ENCODE data around the gene DSTYK. TPM values are rescaled to one million over a fixed set of nuclear protein-coding genes. Genes with fewer than 3 reads are reported as not detected.
"Not testable (repeated sequence)": the region's sequence is repeated elsewhere in the genome, so short reads cannot be mapped to it uniquely, and the experiment has no call there.

DSTYK gene
- total and polyA plus RNA-seq, 9 donors, result 8.8 to 20.0 (median 18.0) TPM

DNA sequence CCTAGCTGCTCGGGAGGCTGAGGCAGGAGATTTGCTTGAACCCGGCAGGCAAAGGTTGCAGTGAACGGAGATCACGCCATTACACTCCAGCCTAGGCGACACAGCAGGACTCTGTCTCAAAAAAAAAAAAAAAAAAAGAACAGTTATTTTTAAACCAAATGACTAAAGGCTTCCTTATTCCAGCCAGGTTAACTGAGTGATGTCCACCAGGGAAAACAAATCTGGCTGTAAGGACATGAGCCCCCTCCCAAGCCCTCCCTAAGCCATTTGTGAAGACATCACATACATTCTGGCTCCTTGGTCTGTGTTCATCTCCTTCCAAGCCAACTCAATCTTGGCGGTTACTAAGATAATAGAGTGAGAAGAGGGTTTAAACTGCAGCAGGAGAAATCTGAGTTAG lies 24.4 kb upstream of the DSTYK start:
- Histone ChIP-seq H3K4me3 (no peak overlapping the region), H3K4me1 (ENCODE audit: insufficient read depth) (peaks cover 18% of the 10 kb centered on the region), H3K36me3 (no peaks in the 10 kb centered on the region), H3K27ac (no peak overlapping the region), H3K9me3 (no peaks in the 10 kb centered on the region), H3K27me3 (no peaks in the 10 kb centered on the region)
- intact Hi-C loops (cut with DNase I), result no loop called here
- DNase-seq, result no peak
- 88 to 91% (median 91%) methylated on average over 6 of the region's 6 CpGs for WGBS, 3 donors
- TF ChIP-seq EP300 (IDR thresholded peaks at IDR 0.05) (no peak), POLR2A (IDR thresholded peaks at IDR 0.05) (no peak)
- TF ChIP-seq, protein P1, sequence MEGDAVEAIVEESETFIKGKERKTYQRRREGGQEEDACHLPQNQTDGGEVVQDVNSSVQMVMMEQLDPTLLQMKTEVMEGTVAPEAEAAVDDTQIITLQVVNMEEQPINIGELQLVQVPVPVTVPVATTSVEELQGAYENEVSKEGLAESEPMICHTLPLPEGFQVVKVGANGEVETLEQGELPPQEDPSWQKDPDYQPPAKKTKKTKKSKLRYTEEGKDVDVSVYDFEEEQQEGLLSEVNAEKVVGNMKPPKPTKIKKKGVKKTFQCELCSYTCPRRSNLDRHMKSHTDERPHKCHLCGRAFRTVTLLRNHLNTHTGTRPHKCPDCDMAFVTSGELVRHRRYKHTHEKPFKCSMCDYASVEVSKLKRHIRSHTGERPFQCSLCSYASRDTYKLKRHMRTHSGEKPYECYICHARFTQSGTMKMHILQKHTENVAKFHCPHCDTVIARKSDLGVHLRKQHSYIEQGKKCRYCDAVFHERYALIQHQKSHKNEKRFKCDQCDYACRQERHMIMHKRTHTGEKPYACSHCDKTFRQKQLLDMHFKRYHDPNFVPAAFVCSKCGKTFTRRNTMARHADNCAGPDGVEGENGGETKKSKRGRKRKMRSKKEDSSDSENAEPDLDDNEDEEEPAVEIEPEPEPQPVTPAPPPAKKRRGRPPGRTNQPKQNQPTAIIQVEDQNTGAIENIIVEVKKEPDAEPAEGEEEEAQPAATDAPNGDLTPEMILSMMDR (IDR thresholded peaks at IDR 0.05), result no peak

DNA sequence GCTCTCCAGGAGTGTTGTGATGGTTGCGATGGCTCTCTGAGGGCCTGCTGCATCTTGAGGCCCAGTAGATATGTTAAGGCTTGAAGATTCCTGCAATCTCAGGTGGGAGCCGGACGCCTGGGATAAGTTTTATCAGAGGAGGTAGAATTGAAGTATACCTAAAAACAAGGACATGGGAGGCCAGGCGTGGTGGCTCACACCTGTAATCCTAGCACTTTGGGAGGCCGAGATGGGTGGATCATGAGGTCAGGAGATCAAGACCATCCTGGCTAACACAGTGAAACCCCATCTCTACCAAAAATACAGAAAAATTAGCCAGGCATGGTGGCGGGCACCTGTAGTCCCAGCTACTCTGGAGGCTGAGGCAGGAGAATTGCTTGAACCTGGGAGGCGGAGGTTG lies 22.5 kb upstream of the DSTYK start:
- 95 to 98% (median 97%) methylated on average over 7 of the region's 7 CpGs for WGBS, 3 donors
- intact Hi-C loops (cut with DNase I); H3K4me3 ChIP-seq: not testable (repeated sequence)

DNA sequence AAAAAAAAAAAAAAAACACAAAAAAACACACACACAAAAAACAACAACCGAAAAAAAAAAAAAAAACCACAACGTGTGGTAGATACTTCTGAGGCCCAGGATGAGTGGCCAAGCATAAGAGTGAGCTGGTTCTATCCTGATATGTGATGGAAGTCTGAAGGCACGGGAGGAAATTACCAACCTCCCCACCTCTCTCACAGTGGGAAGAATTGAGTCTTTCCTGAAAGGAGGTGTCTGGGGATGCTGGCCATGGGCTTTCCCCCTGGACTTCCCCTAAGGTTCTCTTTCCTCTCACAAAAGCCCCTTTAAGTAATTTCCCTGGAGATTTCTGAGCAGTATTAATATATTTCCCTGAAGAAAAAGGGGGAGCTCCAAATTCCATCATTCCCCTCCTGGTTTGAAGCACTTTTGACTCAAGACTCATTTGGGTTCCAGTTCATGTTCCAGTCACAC lies 21.5 kb upstream of the DSTYK start:
- TF ChIP-seq, protein P1 (IDR thresholded peaks at IDR 0.05), result no peak
- TF ChIP-seq POLR2A (IDR thresholded peaks at IDR 0.05), result no peak
- TF ChIP-seq EP300 (IDR thresholded peaks at IDR 0.05), result no peak
- Histone ChIP-seq H3K4me1 (ENCODE audit: insufficient read depth) (peaks cover 17% of the 10 kb centered on the region), H3K9me3 (no peaks in the 10 kb centered on the region), H3K36me3 (no peaks in the 10 kb centered on the region), H3K27me3 (no peaks in the 10 kb centered on the region), H3K4me3 (no peak overlapping the region), H3K27ac (no peak overlapping the region)
- DNase-seq, result no peak
- intact Hi-C loops (cut with DNase I), result no loop called here
- 80 to 92% (median 85%) methylated on average over 3 of the region's 3 CpGs for WGBS, 3 donors

More for the DNA sequence above, 22.5 kb upstream of the DSTYK start:
- H3K36me3 ChIP-seq, DNase-seq, H3K27me3 ChIP-seq, H3K9me3 ChIP-seq, H3K27ac ChIP-seq: not testable (repeated sequence)
- peaks cover 19% of the 10 kb centered on the region for H3K4me1 ChIP-seq (ENCODE audit: insufficient read depth)

- WGBS, 3 donors, result 92 to 95% (median 94%) methylated on average over 7 of the region's 7 CpGs
- DNase-seq, result no peak
- Histone ChIP-seq H3K4me1 (ENCODE audit: insufficient read depth) (peaks cover 17% of the 10 kb centered on the region), H3K27ac (no peak overlapping the region), H3K9me3 (no peaks in the 10 kb centered on the region), H3K27me3 (no peaks in the 10 kb centered on the region), H3K4me3 (no peak overlapping the region), H3K36me3 (no peaks in the 10 kb centered on the region)
- TF ChIP-seq POLR2A (IDR thresholded peaks at IDR 0.05) (no peak), EP300 (IDR thresholded peaks at IDR 0.05) (no peak)
- TF ChIP-seq, protein P1 (IDR thresholded peaks at IDR 0.05), result no peak
- intact Hi-C loops (cut with DNase I), result no loop called here
These were observed 20.8 kb upstream of the DSTYK start for GRCh38 chr1:205232127-205232820.

- Histone ChIP-seq H3K27me3 (no peaks in the 10 kb centered on the region), H3K4me1 (ENCODE audit: insufficient read depth) (peaks cover 18% of the 10 kb centered on the region), H3K27ac (no peak overlapping the region), H3K9me3 (no peaks in the 10 kb centered on the region), H3K36me3 (no peaks in the 10 kb centered on the region), H3K4me3 (no peak overlapping the region)
- 85 to 93% (median 93%) methylated on average over 5 of the region's 5 CpGs for WGBS, 3 donors
- intact Hi-C loops (cut with DNase I), result no loop called here
- no peak for DNase-seq
- TF ChIP-seq, protein P1 (IDR thresholded peaks at IDR 0.05), result no peak
- no peak for TF ChIP-seq EP300 (IDR thresholded peaks at IDR 0.05)
- TF ChIP-seq POLR2A (IDR thresholded peaks at IDR 0.05), result no peak
These were observed 19.5 kb upstream of the DSTYK start for GRCh38 chr1:205230982-205231381.
